Bronchial epithelial cell (primary cell): ENCODE measurements around the gene ZNF519. TPM values are rescaled to one million over a fixed set of nuclear protein-coding genes. Genes with fewer than 3 reads are reported as not detected.
"Not testable (repeated sequence)": the region's sequence is repeated elsewhere in the genome, so short reads cannot be mapped to it uniquely, and the experiment has no call there.

ENCODE experiments used
- DNase-seq: peaks from one replicate; pipeline ENCODE4 v3.0.0-alpha.2; 2010; ENCODE audit warnings: low read depth
- FAIRE-seq: peaks from 2 replicates; lab custom pipeline; 2011; peaks lifted over from hg19 to GRCh38; lab: Jason Lieb, UNC
- H3K27me3 ChIP-seq: 2 replicates; pipeline ENCODE4 v1.5.1; 2011; ENCODE audit warnings: low read length; ENCODE audit not compliant: control insufficient read depth, insufficient read depth
- H3K36me3 ChIP-seq: 2 replicates; pipeline ENCODE4 v1.5.1; 2011; ENCODE audit warnings: low read length; ENCODE audit not compliant: control insufficient read depth, insufficient read depth
- H3K4me3 ChIP-seq: 2 replicates; pipeline ENCODE4 v1.5.1; 2011; ENCODE audit warnings: mild to moderate bottlenecking, low read depth, low read length, control low read depth
- total RNA-seq: library from RNA; depleted of rRNA; stranded (reverse); fragments of >200 nt; gene quantifications from 2 replicates; pipeline ENCODE4 v1.2.1, GENCODE V29; 2014
- TF ChIP-seq, protein P1 (sequence below): IDR thresholded peaks from 2 replicates; pipeline ENCODE4 v1.5.1; 2011; ENCODE audit warnings: mild to moderate bottlenecking, moderate library complexity, low read length, control low read depth, inconsistent platforms; ENCODE audit not compliant: insufficient read depth, severe bottlenecking

Gene ZNF519
- total RNA-seq, 1 donor from 2014 or later = 1.3 TPM

DNA sequence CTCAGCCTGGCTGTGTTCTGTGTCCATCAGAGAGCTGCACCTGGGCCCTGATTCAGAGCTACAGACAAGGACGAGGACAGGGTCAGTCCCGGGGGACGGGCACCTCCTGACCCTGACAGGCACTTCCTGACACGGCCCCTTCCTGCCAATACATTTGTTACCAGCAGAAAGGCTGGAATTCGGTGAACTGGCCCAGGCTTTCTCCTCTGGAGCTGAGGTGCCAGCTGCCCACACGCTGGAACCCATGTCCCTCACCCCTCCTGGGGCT is 12.3 kb upstream of the ZNF519 start:
- TF ChIP-seq, protein P1, sequence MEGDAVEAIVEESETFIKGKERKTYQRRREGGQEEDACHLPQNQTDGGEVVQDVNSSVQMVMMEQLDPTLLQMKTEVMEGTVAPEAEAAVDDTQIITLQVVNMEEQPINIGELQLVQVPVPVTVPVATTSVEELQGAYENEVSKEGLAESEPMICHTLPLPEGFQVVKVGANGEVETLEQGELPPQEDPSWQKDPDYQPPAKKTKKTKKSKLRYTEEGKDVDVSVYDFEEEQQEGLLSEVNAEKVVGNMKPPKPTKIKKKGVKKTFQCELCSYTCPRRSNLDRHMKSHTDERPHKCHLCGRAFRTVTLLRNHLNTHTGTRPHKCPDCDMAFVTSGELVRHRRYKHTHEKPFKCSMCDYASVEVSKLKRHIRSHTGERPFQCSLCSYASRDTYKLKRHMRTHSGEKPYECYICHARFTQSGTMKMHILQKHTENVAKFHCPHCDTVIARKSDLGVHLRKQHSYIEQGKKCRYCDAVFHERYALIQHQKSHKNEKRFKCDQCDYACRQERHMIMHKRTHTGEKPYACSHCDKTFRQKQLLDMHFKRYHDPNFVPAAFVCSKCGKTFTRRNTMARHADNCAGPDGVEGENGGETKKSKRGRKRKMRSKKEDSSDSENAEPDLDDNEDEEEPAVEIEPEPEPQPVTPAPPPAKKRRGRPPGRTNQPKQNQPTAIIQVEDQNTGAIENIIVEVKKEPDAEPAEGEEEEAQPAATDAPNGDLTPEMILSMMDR = no peak
- no peaks in the 10 kb centered on the region for H3K36me3 ChIP-seq
- no peak overlapping the region for H3K4me3 ChIP-seq
- DNase-seq = no peak
- no peaks in the 10 kb centered on the region for H3K27me3 ChIP-seq
- no peak for FAIRE-seq

DNA sequence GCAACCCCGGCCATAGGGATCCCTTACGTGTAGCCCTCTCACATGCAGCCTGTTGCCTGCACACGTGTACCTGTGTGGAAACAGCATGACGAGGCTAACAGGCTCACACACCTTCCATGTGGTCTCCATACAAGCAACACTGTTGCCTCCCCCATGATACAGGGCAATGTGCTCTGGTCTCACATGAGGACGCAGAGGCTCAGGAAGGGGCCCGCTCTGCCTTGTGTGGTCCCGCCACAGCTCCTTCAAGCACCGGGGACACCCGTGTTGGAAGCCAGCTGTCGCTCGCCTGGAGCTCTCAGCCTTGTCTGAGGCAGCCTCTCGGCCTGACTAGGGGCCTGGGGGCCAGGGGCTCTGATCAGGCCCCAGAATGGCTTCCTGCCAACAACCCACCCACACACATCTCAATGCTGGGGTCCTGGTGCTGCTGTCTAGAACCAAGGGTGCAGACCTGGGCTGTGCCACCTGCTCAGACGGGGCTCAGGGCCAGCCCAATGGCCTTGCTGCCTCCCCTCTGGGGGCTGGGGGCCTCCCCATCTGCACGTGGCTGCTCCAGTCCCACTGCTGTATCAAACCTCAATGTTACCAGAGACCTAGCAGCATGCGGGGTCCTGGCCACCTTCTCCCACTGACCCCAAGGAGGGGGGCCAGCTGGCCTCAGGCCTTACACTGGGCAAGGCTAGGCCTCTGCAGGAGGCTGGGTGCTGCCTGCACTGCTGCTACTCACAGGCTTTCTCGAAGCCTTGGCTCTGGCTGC is 11.8 kb upstream of the ZNF519 start:
- DNase-seq, FAIRE-seq, H3K27me3 ChIP-seq, H3K4me3 ChIP-seq, H3K36me3 ChIP-seq: not testable (repeated sequence)

DNA sequence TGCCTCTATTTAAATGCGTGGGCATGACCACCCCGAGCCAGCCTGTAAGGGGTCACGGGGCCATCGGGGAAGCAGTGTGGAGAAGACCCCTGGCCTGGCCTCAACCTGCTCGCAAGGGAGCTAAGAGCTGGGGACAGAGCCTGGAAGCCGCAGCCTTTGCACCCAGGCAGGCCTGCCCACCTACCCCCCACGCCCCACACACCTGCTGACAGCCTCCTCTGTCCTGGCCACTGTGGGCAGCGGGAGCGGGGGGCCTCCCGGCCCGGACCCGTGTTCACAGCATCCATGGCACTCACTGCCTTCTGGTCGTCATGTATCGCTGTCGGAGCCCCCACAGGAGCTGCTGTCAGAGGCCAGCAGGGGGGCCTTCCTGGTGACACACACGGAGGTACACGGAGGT is 11.2 kb upstream of the ZNF519 start:
- not testable (repeated sequence) for DNase-seq, FAIRE-seq, H3K4me3 ChIP-seq, H3K27me3 ChIP-seq, H3K36me3 ChIP-seq

DNA sequence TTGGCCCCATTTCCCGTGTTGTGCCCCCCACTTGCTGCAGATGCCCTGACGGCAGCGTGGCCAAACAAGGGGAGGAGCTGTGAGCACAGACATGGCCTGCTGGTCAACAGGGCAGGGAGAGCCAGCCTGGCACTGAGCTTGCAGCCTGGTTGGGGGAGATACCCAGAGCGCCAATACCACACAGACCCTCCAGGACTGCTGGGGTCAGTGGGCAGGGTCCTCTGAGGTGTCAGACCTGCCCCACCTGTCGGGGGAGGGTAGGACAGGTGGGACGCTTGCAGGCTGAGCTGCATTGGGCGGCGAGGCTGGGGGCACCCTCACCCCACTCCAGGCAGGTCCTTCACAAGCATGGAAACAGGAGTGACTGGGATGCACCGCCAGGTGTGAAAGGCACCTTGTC is 9.9 kb upstream of the ZNF519 start:
- not testable (repeated sequence) for DNase-seq, H3K36me3 ChIP-seq, FAIRE-seq, H3K4me3 ChIP-seq, H3K27me3 ChIP-seq

DNA sequence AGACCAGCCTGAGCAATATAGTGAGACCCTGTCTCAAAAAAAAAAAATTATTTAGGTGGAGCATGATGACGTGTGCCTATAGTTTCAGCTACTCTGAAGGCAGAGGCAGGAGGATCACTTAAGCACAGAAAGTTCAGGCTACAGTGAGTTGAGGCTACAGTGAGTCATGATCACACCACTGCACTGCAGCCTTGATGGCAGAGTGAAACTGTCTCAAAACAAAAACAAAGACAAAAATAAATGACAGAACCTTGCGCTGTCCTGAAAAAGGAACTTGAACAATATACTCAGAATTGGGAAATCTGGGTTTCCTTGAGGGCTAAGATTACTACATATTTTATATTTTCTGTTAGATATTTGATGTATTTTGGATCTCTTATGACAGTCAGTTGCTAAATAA is 7.3 kb upstream of the ZNF519 start:
- not testable (repeated sequence) for H3K36me3 ChIP-seq, H3K4me3 ChIP-seq, DNase-seq, H3K27me3 ChIP-seq, FAIRE-seq

DNA sequence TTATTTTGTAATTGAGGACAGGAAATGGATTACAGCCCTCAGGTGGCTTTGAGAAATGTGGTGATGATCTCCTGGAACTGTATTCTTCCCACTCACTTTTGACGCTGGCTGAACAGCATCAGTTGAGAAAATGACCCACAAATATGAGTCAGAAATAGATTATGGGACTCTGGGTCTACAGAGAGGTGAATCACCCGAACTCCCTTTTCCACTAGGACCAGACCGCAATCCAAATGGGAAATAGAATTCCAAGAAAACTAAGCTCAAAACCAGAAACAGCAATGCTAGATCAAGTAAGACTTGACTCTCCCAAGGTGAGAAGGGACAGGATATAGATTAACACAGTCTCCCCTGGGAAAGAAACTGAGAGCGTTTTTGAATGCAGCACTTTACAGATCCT is 5.7 kb upstream of the ZNF519 start:
- H3K36me3 ChIP-seq, DNase-seq, FAIRE-seq, H3K4me3 ChIP-seq, H3K27me3 ChIP-seq: not testable (repeated sequence)

DNA sequence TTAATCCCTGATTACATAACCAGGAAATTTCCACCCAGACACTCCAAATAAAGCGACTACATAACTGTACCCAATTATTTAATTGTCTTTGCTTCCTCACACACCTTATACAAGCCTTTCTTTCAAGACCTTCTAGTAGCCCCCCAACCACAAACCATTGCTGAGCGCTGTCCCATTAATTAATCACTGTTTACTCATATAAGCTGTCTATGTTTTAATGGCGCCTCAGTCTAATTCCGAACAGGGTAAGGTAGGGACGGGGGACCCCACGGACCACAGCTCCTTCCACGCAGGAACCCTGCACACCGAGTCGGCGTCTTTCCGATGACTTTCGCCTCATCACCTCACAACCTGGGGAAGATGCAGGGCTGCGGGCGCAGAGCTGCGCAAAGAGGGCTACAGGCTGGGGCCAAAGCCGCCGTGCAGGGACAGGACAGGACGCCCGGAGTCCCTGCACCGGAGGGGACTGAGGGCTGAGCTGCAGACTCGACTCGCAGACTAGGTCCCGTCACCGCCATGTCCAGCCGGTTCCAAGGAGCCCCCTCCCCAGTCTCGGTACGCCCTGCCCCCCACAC is 452 bp downstream of the ZNF519 start:
- not testable (repeated sequence) for FAIRE-seq, H3K27me3 ChIP-seq, DNase-seq, H3K36me3 ChIP-seq
- H3K4me3 ChIP-seq = peak overlapping the region; percentile 60

DNA sequence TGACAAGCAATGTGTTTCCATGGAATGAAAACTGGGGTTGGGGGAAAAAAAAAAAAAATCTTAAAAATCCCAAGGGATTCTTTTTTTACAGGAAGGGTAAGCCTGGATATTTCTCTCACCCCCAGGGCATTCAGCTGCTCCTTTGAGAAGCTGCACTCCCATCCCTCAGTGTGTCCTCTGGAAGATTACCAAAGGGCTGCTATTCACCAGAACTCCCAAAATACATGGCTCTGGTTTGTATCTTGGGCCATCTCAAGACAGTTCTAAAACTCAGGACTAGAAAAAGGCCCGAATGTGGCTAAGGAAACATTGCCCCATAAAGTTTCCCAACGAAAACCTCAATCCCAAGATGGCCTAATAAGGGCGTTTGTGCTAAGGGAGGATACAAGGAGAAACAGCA is 1.4 kb downstream of the ZNF519 start:
- H3K36me3 ChIP-seq, H3K4me3 ChIP-seq, FAIRE-seq, H3K27me3 ChIP-seq, DNase-seq: not testable (repeated sequence)

DNA sequence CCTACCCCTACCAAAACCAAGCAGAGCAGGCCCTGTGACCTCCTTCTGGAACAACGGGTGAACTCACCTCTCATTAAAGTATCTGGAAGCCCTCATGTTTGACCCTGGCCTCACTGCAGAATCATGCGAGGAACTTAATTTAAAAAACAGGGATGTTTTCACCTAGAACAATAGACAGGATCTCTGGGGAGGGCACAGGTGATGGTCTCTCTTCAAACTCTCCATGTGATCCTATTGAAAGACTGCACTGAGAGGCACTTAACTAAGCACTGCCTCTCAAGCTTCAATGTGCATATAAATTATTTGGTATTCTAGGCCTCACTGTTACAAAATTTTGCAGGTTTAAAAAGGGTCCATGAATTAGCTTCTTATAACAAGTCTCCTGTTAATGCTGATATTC is 7.5 kb downstream of the ZNF519 start:
- TF ChIP-seq, protein P1 = no peak
- DNase-seq (no peak), FAIRE-seq (no peak)
- Histone ChIP-seq H3K36me3 (no peaks in the 10 kb centered on the region), H3K4me3 (no peak overlapping the region), H3K27me3 (no peaks in the 10 kb centered on the region)
